K562 (cell line): ENCODE measurements around the gene HPD. TPM values are rescaled to one million over a fixed set of nuclear protein-coding genes. Genes with fewer than 3 reads are reported as not detected.

Experiments
- ATAC-seq: fragments of 200-7000 bp; cut with Tn5 transposase; 3 replicates; pipeline ENCODE4 v1.9.1; 2020; ENCODE audit warnings: moderate library complexity
- BruUV-seq: library from RNA; stranded (reverse); fragments of 400-500 nt; replicated peaks from 2 replicates; lab custom pipeline; 2021; lab: Mats Ljungman, UMichigan
- CTCF ChIA-PET: fragments of 300-600 bp; formaldehyde crosslinking; extraction: SDS; loops from one replicate; lab custom pipeline; 2021; ENCODE audit warnings: low intra/inter-chr PET ratio; lab: Yijun Ruan, JAX
- POLR2A ChIA-PET: fragments of 300-600, 350-650 bp; sonication (Branson Sonifier 250); formaldehyde crosslinking; extraction: SDS; loops from one replicate; lab custom pipeline; 2021; ENCODE audit warnings: antibody characterized with exemption, inconsistent platforms; lab: Yijun Ruan, JAX
- DNase-seq, 4 experiments: peaks; one replicate each; pipeline versions ENCODE4 v3.0.0 to v3.0.0-alpha.2; 2011 to 2018; ENCODE audit warnings: low spot score in 3 of 4, mixed read lengths in 3 of 4; ENCODE audit errors: extremely low read depth in 1 of 4
- FAIRE-seq: peaks from 2 replicates; lab custom pipeline; 2011; peaks lifted over from hg19 to GRCh38; lab: Jason Lieb, UNC
- H2AFZ ChIP-seq: 2 replicates; pipeline ENCODE4 v1.6.0; 2011; ENCODE audit warnings: low read depth, low read length, control low read depth, inconsistent platforms
- H3K27ac ChIP-seq: fragments of 200-600 bp; 3 replicates; pipeline ENCODE4 v1.8.0; 2011; ENCODE audit warnings: low read depth, mild to moderate bottlenecking, control low read depth, inconsistent platforms, low read length, moderate library complexity, mixed read lengths; ENCODE audit errors: extremely low read depth
- H3K27me3 ChIP-seq, 2 experiments: fragments of 300-600 bp in 1 of 2; 2 replicates in 1 of 2; 3 replicates in 1 of 2; pipeline versions ENCODE4 v1.6.0 to v1.8.0; 2011; ENCODE audit warnings: inconsistent platforms in 2 of 2, low read length in 2 of 2, mild to moderate bottlenecking in 1 of 2, mixed read lengths in 1 of 2, moderate library complexity in 1 of 2; ENCODE audit not compliant: control insufficient read depth in 2 of 2, insufficient read depth in 2 of 2
- H3K36me3 ChIP-seq: fragments of 300-600 bp; 3 replicates; pipeline ENCODE4 v1.8.0; 2011; ENCODE audit warnings: mild to moderate bottlenecking, low read length, inconsistent platforms; ENCODE audit not compliant: control insufficient read depth, insufficient read depth
- H3K4me1 ChIP-seq, 2 experiments: fragments of 200-600 bp in 1 of 2; replicated peaks in 1 of 2; 2 replicates in 1 of 2; 3 replicates in 1 of 2; pipeline versions ENCODE4 v1.5.1 to v1.8.0; 2011; ENCODE audit warnings: inconsistent platforms in 2 of 2, low read length in 2 of 2, mild to moderate bottlenecking in 1 of 2, mixed read lengths in 1 of 2, moderate library complexity in 1 of 2; ENCODE audit not compliant: control insufficient read depth in 2 of 2, insufficient read depth in 2 of 2
- H3K4me2 ChIP-seq: 2 replicates; pipeline ENCODE4 v1.6.1; 2011; ENCODE audit warnings: low read length, control low read depth, inconsistent platforms, mixed read lengths; ENCODE audit not compliant: insufficient read depth
- H3K4me3 ChIP-seq: fragments of 200-600 bp; sonication (generic), shearing (Covaris generic); 2 replicates; pipeline ENCODE4 v1.5.1; 2016; ENCODE audit warnings: control low read depth, inconsistent platforms
- H3K79me2 ChIP-seq: fragments of 200-600 bp; 3 replicates; pipeline ENCODE4 v1.8.0; 2011; ENCODE audit warnings: low read length, inconsistent platforms; ENCODE audit not compliant: control insufficient read depth, insufficient read depth
- H3K9ac ChIP-seq, 2 experiments: 2 replicates each; pipeline versions ENCODE4 v1.6.0 to v1.6.1; 2011; ENCODE audit warnings: low read depth in 2 of 2, low read length in 2 of 2, control low read depth in 1 of 2, inconsistent platforms in 1 of 2, mild to moderate bottlenecking in 1 of 2, mixed read lengths in 1 of 2; ENCODE audit not compliant: insufficient read depth in 1 of 2
- H3K9me1 ChIP-seq: one replicate; pipeline ENCODE4 v1.6.0; 2011; ENCODE audit warnings: inconsistent platforms, mild to moderate bottlenecking, low read length, moderate library complexity; ENCODE audit not compliant: control insufficient read depth, insufficient read depth
- H3K9me3 ChIP-seq: replicated peaks from 2 replicates; pipeline ENCODE4 v1.5.1; 2011; ENCODE audit warnings: low read depth, low read length, inconsistent platforms; ENCODE audit not compliant: control insufficient read depth, insufficient read depth
- H4K20me1 ChIP-seq: replicated peaks from 2 replicates; pipeline ENCODE4 v1.6.1; 2011; ENCODE audit warnings: low read length, inconsistent platforms, mixed read lengths; ENCODE audit not compliant: control insufficient read depth, insufficient read depth
- CBFA2T3 ChIP-seq: fragments of 450-650 bp; IDR thresholded peaks from 2 replicates; pipeline ENCODE4 v1.6.1; 2017
- HDAC6 ChIP-seq: IDR thresholded peaks from 2 replicates; pipeline ENCODE4 v1.6.1; 2012; ENCODE audit warnings: low read depth, mild to moderate bottlenecking, control low read depth, inconsistent platforms, low read length, moderate library complexity
- KLF13 ChIP-seq: fragments of 450-650 bp; IDR thresholded peaks from 2 replicates; pipeline ENCODE4 v1.6.1; 2016; ENCODE audit warnings: missing genetic modification characterization, low read depth, mild to moderate bottlenecking, missing compliant biosample characterization, moderate library complexity, borderline replicate concordance
- POLR2G ChIP-seq: fragments of 200-400 bp; formaldehyde crosslinking; IDR thresholded peaks from 2 replicates; pipeline ENCODE4 v1.6.1; 2017; ENCODE audit warnings: low read depth, mild to moderate bottlenecking, antibody characterized with exemption, low read length, moderate library complexity
- SPI1 ChIP-seq: IDR thresholded peaks from 2 replicates; pipeline ENCODE4 v1.6.1; 2011; ENCODE audit warnings: low read depth, low read length, control low read depth, borderline replicate concordance
- WGBS: fragments of 100-300 bp; shearing (Covaris generic); methylation state at CpG from one replicate; pipeline ENCODE4 v1.1.6; 2016; ENCODE audit warnings: low coverage, mixed read lengths; ENCODE audit not compliant: insufficient coverage; ENCODE audit errors: missing lambda C conversion rate; 5-methylcytosine and 5-hydroxymethylcytosine counted together
- in situ Hi-C: fragments of 300-500 bp; cut with MboI; formaldehyde crosslinking; loops from 4 replicates; pipeline ENCODE4 v1.15.0; 2018; ENCODE audit warnings: inconsistent platforms, mixed read lengths
- intact Hi-C: fragments of 100-400 bp; cut with micrococcal nuclease; formaldehyde crosslinking; loops from 2 replicates; pipeline ENCODE4 v1.14.2; 2022
- polyA plus RNA-seq, 8 experiments: library from polyadenylated mRNA; depleted of rRNA in 4 of 8; stranded (reverse) in 5 of 8; unstranded in 3 of 8; fragments of >200 nt; fragmentation: Nextera tagmentation in 2 of 8; fragmentation: Illumina TruSeq in 1 of 8; extraction: Ambion mirVana in 2 of 8; extraction: Trizol in 1 of 8; gene quantifications; 2 replicates each; pipeline versions ENCODE4 v1.2.1 to v1.2.3, GENCODE V29; 2011 to 2014; ENCODE audit warnings: inconsistent platforms in 1 of 8, missing spikeins in 1 of 8
- total RNA-seq, 7 experiments: library from RNA; depleted of rRNA in 6 of 7; stranded (reverse); fragments of >200 nt in 6 of 7; fragmentation: Illumina TruSeq in 2 of 7; extraction: Trizol in 2 of 7; gene quantifications; 2 replicates each; pipeline versions ENCODE4 v1.2.1 to v1.2.3, GENCODE V29; 2011 to 2021; ENCODE audit warnings: low replicate concordance in 1 of 7

Gene HPD
- total and polyA plus RNA-seq, 9 of the 15 experiments (the other 6 are each of a cell fraction or from before 2014, with no cell fraction given) = 0.06 to 0.29 (median 0.07) TPM; not detected in 4

DNA sequence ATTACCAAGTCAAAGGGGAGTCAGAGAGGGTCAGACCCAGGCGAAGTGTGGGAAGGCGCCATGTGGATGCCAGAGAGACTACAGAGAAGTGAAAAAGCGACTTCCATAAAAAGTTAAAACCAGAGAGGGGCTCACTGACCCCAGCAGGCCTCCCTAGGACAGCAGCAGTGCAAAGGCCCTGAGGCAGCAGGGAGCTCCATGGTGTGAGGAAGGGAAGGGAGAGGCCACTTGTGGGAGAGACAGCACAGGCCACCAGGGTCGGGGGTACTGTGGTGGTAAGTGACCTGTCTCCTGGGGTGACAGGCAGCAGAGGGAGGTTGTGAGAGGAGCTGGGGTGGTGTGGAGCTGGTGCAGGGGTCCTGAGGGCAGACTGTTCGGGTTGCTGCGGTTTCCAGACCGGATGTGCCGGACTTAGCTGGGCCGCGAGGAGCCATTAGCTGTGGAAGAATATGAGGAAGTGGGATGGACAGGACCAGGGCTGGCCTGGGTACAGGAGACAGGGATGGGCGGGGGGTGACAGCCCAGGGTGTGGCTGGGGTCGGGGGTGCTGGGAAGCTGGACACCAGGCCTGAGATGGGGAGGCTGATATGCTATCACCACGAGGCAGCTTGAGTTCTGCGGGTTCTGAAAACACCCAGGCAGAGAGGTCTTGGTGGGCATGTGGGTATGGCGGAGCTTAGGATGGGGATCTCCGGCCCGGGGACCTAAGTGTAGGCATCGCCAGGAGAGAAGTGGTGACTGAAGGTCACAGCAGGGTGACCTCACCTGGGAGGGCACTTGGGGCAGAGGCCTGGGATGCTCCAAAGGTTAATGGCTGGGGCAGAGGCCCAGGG is 32.1 kb downstream of the HPD start:
- in situ Hi-C loops (loop anchor here (25.0 kb wide), 1 partner anchor 1561 kb away; the partner anchor contains the start of gene KMT5A), intact Hi-C loops (no loop called here)
- H3K9me3 ChIP-seq = no peaks in the 10 kb centered on the region
- no peak overlapping the region for H2AFZ ChIP-seq
- no peaks in the 10 kb centered on the region for H3K27me3 ChIP-seq
- peaks cover 0 to 25% of the 10 kb centered on the region in 2 experiments; a peak in 2 of 5 replicates for H3K4me1 ChIP-seq
- H3K36me3 ChIP-seq = peaks cover 87% of the 10 kb centered on the region
- peak overlapping the region in 1 of 2 experiments; percentile 73; a peak in 2 of 4 replicates for H3K9ac ChIP-seq
- no peaks in the 10 kb centered on the region for H3K9me1 ChIP-seq
- ChIA-PET POLR2A (interaction anchor here (0.6 to 3.3 kb wide), 7 partner anchors 11 to 90 kb away, joined by 3 to 21 read pairs (median 6); no protein-coding TSS in a partner anchor), CTCF (no interaction called here)
- WGBS = 70% methylated on average over 12 of the region's 18 CpGs
- DNase-seq (no peak), FAIRE-seq (no peak), ATAC-seq (no peak; the same call in 2 of the 3 replicates)
- H3K27ac ChIP-seq = no peak overlapping the region
- no peaks in the 10 kb centered on the region for H3K79me2 ChIP-seq
- no peak overlapping the region for H3K4me3 ChIP-seq
- TF ChIP-seq CBFA2T3 (0 out of 2 replicates have a peak, but pooled peaks have one; percentile 11), SPI1 (peak; percentile 62; the same call in 1 of the 2 replicates), POLR2G (peak; percentile 67; the same call in 1 of the 2 replicates), HDAC6 (no peak), KLF13 (tag) (no peak)
- no peaks in the 10 kb centered on the region; the same call in 1 of the 2 replicates for H4K20me1 ChIP-seq
- BruUV-seq = no TSS peak
- no peak overlapping the region for H3K4me2 ChIP-seq
